Measurements from ENCODE around the gene DUOX1.

- TF ChIP-seq POLR2A (IDR thresholded peaks at IDR 0.05) (no peak), CTCF (IDR thresholded peaks at IDR 0.05) (no peak)
These were observed 71.7 kb downstream of the DUOX1 start for GRCh38 chr15:45201557-45201859.
